Osteoblast (primary cell): ENCODE measurements around the gene FRMD4B. TPM values are rescaled to one million over a fixed set of nuclear protein-coding genes. Genes with fewer than 3 reads are reported as not detected.

Source experiments
- DNase-seq: peaks from one replicate; pipeline ENCODE4 v3.0.0; 2011; ENCODE audit warnings: low spot score, mixed read lengths; ENCODE audit not compliant: insufficient read length; ENCODE audit errors: missing footprints
- H2AFZ ChIP-seq: 2 replicates; pipeline ENCODE4 v1.6.0; 2011; ENCODE audit warnings: mild to moderate bottlenecking, low read length
- H3K27ac ChIP-seq: 2 replicates; pipeline ENCODE4 v1.5.1; 2011; ENCODE audit warnings: mild to moderate bottlenecking, low read depth, low read length, moderate library complexity
- H3K27me3 ChIP-seq: 2 replicates; pipeline ENCODE4 v1.6.0; 2012; ENCODE audit warnings: mild to moderate bottlenecking, control low read depth, inconsistent platforms, low read length, moderate library complexity; ENCODE audit not compliant: insufficient read depth
- H3K36me3 ChIP-seq: 2 replicates; pipeline ENCODE4 v1.5.1; 2011; ENCODE audit warnings: mild to moderate bottlenecking, low read length, control low read depth, moderate library complexity; ENCODE audit not compliant: insufficient read depth
- H3K4me1 ChIP-seq: 2 replicates; pipeline ENCODE4 v1.5.1; 2011; ENCODE audit warnings: mild to moderate bottlenecking, low read length, control low read depth, moderate library complexity; ENCODE audit not compliant: insufficient read depth
- H3K4me2 ChIP-seq: 2 replicates; pipeline ENCODE4 v1.6.0; 2011; ENCODE audit warnings: mild to moderate bottlenecking, low read length; ENCODE audit not compliant: insufficient read depth
- H3K4me3 ChIP-seq: fragments of 200-600 bp; sonication (generic); 3 replicates; pipeline ENCODE4 v1.5.1; 2012; ENCODE audit warnings: mild to moderate bottlenecking, low read length, inconsistent platforms; ENCODE audit not compliant: insufficient read depth
- H3K79me2 ChIP-seq: 2 replicates; pipeline ENCODE4 v1.6.0; 2012; ENCODE audit warnings: mild to moderate bottlenecking, low read length, control low read depth, inconsistent platforms; ENCODE audit not compliant: insufficient read depth
- H3K9me3 ChIP-seq: 2 replicates; pipeline ENCODE4 v1.5.1; 2011; ENCODE audit warnings: low read depth, low read length, control low read depth
- H4K20me1 ChIP-seq: 2 replicates; pipeline ENCODE4 v1.6.0; 2012; ENCODE audit warnings: mild to moderate bottlenecking, low read length, control low read depth; ENCODE audit not compliant: insufficient read depth
- total RNA-seq: library from RNA; depleted of rRNA; stranded (reverse); fragments of >200 nt; gene quantifications from 2 replicates; pipeline ENCODE4 v1.2.3, GENCODE V29; 2012
- TF ChIP-seq, protein P1 (sequence below): IDR thresholded peaks from 2 replicates; pipeline ENCODE4 v1.5.1; 2011; ENCODE audit warnings: mild to moderate bottlenecking, low read depth, low read length, moderate library complexity; ENCODE audit errors: extremely low read depth

Gene FRMD4B
- total RNA-seq, 1 donor: 0.72 TPM

DNA sequence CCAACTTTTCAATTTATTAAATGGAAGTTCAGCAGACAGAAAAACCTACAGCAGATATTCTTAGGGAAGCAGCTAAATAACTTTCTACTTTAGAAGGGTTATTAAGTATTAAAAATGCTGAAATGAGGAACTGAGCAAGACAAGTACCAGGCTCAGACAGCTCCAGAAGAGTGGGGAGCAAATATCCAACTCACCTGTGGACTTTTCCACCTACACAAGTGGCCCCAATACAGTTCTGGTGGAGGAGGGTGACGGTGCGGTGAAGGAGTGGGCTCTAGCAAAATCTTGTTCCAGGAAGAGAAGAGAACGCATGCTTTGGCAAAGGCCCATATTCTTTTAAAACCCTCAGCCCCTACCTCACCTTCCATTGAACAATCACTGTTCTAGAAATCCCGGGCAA, 133.7 kb downstream of the FRMD4B start:
- Histone ChIP-seq H3K4me1 (peaks cover 4% of the 10 kb centered on the region), H3K27ac (no peak overlapping the region), H3K9me3 (no peaks in the 10 kb centered on the region), H3K4me2 (no peak overlapping the region), H3K27me3 (peaks cover 45% of the 10 kb centered on the region), H3K4me3 (no peak overlapping the region), H3K79me2 (no peaks in the 10 kb centered on the region), H4K20me1 (no peaks in the 10 kb centered on the region), H2AFZ (no peak overlapping the region), H3K36me3 (no peaks in the 10 kb centered on the region)
- TF ChIP-seq, protein P1, sequence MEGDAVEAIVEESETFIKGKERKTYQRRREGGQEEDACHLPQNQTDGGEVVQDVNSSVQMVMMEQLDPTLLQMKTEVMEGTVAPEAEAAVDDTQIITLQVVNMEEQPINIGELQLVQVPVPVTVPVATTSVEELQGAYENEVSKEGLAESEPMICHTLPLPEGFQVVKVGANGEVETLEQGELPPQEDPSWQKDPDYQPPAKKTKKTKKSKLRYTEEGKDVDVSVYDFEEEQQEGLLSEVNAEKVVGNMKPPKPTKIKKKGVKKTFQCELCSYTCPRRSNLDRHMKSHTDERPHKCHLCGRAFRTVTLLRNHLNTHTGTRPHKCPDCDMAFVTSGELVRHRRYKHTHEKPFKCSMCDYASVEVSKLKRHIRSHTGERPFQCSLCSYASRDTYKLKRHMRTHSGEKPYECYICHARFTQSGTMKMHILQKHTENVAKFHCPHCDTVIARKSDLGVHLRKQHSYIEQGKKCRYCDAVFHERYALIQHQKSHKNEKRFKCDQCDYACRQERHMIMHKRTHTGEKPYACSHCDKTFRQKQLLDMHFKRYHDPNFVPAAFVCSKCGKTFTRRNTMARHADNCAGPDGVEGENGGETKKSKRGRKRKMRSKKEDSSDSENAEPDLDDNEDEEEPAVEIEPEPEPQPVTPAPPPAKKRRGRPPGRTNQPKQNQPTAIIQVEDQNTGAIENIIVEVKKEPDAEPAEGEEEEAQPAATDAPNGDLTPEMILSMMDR: no peak
- no peak for DNase-seq

DNA sequence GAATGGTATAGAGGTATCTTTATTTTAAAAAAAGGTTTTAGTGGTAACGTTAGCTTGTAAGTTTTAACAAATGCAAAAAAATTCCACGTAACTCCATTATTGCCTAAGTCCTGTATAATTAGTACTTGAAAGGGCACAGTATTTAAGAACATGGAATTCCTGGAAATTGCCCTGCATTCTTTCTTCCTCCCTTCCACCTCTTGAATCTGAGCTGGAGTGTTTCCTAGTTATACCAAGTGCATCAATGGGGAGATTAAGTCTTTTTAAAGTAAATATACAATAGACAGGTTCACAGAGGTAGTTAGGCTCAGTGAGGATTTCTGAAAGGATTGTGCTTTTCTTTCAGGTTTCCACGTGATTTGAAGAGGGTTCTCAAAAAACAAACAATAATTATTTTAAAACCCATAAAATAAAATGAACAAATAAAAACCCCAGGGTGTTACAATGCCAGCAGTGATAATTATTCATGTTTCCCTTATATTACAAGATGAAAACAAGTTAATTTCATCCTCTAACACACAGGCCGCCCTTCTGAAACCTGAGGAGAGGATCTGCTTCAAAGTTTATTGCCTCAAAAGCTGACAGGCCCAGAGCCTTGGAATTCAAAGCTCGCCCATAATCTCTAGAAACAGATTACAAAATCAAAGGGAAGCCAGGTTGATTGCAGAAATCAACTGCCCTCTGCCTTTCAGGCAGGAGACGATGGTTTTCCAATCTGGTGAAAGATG, 134.6 kb downstream of the FRMD4B start:
- Histone ChIP-seq H4K20me1 (no peaks in the 10 kb centered on the region), H3K9me3 (no peaks in the 10 kb centered on the region), H3K27me3 (peaks cover 50% of the 10 kb centered on the region), H3K27ac (no peak overlapping the region), H3K4me2 (no peak overlapping the region), H3K4me1 (peaks cover 4% of the 10 kb centered on the region), H3K4me3 (no peak overlapping the region), H3K36me3 (no peaks in the 10 kb centered on the region), H3K79me2 (no peaks in the 10 kb centered on the region), H2AFZ (no peak overlapping the region)
- no peak for DNase-seq
- TF ChIP-seq, protein P1: no peak

DNA sequence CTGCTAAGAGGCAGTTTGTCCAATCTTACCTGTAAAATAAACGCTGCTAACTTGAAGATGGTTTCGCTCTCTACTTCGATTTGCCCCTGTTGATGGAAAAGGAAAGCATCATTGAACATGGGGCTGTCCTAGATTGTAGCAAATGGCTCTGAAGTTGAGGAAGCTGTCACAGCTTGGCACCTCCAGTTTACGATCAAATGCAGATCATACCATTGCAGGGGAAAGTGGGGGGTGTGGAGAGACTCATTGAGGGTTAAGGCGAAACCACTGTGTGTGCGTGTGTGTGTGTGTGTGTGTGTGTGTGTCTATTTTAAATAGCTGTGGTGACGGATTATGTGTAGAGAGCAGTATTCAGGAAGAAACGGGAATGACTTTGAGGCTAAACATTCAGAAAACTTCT, 135.9 kb downstream of the FRMD4B start:
- Histone ChIP-seq H4K20me1 (no peaks in the 10 kb centered on the region), H3K4me1 (peaks cover 4% of the 10 kb centered on the region), H2AFZ (peak overlapping the region; percentile 26), H3K4me3 (peak overlapping the region; percentile 56), H3K27me3 (peaks cover 47% of the 10 kb centered on the region), H3K9me3 (no peaks in the 10 kb centered on the region), H3K36me3 (no peaks in the 10 kb centered on the region), H3K4me2 (peak overlapping the region; percentile 78), H3K79me2 (no peaks in the 10 kb centered on the region), H3K27ac (no peak overlapping the region)
- TF ChIP-seq, protein P1: no peak
- no peak for DNase-seq

DNA sequence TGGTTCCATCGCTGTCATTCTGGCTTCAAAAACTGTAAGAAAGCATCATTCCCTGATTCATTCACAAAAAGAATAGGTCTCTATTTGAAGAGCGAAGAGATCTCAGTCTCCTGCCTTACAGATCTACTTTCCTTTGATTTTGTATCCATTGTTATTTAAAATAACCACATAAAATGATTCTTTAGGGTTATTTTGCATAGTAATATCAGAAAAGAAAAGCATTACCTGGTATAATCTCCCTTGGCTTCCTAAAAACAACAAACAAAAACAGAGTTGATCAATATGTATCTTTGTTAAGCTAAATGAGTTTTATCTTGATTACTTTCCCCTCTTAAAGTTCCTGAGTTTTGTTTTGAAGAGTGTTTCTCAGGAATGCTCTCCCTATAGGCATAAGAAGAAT, 136.9 kb downstream of the FRMD4B start:
- no peaks in the 10 kb centered on the region for H3K79me2 ChIP-seq
- TF ChIP-seq, protein P1: no peak
- H3K27ac ChIP-seq: no peak overlapping the region
- DNase-seq: no peak
- H3K27me3 ChIP-seq: peaks cover 49% of the 10 kb centered on the region
- H4K20me1 ChIP-seq: no peaks in the 10 kb centered on the region
- H3K4me3 ChIP-seq: no peak overlapping the region
- H3K36me3 ChIP-seq: no peaks in the 10 kb centered on the region
- H3K4me1 ChIP-seq: peaks cover 4% of the 10 kb centered on the region
- H3K9me3 ChIP-seq: no peaks in the 10 kb centered on the region
- no peak overlapping the region for H3K4me2 ChIP-seq
- no peak overlapping the region for H2AFZ ChIP-seq
